Sigmoid colon (tissue), 7 donors: ENCODE data around the gene SLIT1. TPM values are rescaled to one million over a fixed set of nuclear protein-coding genes. Genes with fewer than 3 reads are reported as not detected.

ENCODE experiments used
- DNase-seq: peaks from one replicate; pipeline ENCODE4 v3.0.0-alpha.2; 2019
- H3K27ac ChIP-seq, 4 donors: fragments of 200-600 bp; sonication (generic); one replicate each; pipeline ENCODE4 v1.5.1; 2016 to 2019; ENCODE audit warnings: mild to moderate bottlenecking in 1 of 4
- H3K27me3 ChIP-seq, 3 donors: fragments of 200-600 bp; sonication (generic); one replicate each; pipeline ENCODE4 v1.5.1; 2019; ENCODE audit warnings: mild to moderate bottlenecking in 1 of 3
- H3K36me3 ChIP-seq, 4 donors: fragments of 200-600 bp; sonication (generic); one replicate each; pipeline ENCODE4 v1.5.1; 2016 to 2019
- H3K4me1 ChIP-seq, 4 donors: fragments of 200-600 bp; sonication (generic); one replicate each; pipeline ENCODE4 v1.5.1; 2017 to 2019
- H3K4me3 ChIP-seq, 4 donors: fragments of 200-600 bp; sonication (generic); one replicate each; pipeline ENCODE4 v1.5.1; 2017 to 2019; ENCODE audit warnings: mild to moderate bottlenecking in 2 of 4, moderate library complexity in 1 of 4
- H3K9me3 ChIP-seq, 4 donors: fragments of 200-600 bp in 3 of 4; sonication (generic) in 3 of 4; one replicate each; pipeline versions ENCODE4 v1.5.1 to v1.6.1; 2013 to 2019
- CTCF ChIP-seq, 4 experiments: fragments of 450-650 bp in 3 of 4; fragments of 200-600 bp in 1 of 4; IDR thresholded peaks; one replicate each; pipeline ENCODE4 v1.5.1; 2016 to 2019; ENCODE audit warnings: antibody characterized with exemption in 4 of 4, mild to moderate bottlenecking in 3 of 4, moderate library complexity in 2 of 4
- EP300 ChIP-seq, 4 donors: sonication (generic); formaldehyde crosslinking; IDR thresholded peaks; one replicate each; pipeline ENCODE4 v1.6.1; 2017; ENCODE audit warnings: antibody characterized with exemption in 4 of 4
- POLR2A ChIP-seq, 2 donors: fragments of 450-650 bp; IDR thresholded peaks; one replicate each; pipeline ENCODE4 v1.6.1; 2016; ENCODE audit warnings: antibody characterized with exemption in 2 of 2, mild to moderate bottlenecking in 2 of 2, moderate library complexity in 2 of 2
- POLR2AphosphoS5 ChIP-seq, 4 donors: sonication (generic); formaldehyde crosslinking; IDR thresholded peaks; one replicate each; pipeline ENCODE4 v1.6.1; 2017; ENCODE audit warnings: antibody characterized with exemption in 4 of 4
- WGBS, 2 donors: extraction: QIAGEN DNeasy Blood & Tissue Kit; methylation state at CpG; one replicate each; pipeline ENCODE4 v1.1.7; 2013; 5-methylcytosine and 5-hydroxymethylcytosine counted together
- intact Hi-C: fragments of 100-400 bp; cut with DNase I; formaldehyde crosslinking; loops from one replicate; pipeline ENCODE4 v1.15.1; 2023
- polyA plus RNA-seq, 3 donors: library from polyadenylated mRNA; stranded (reverse); fragments of 200-250 nt; gene quantifications; one replicate each; pipeline ENCODE4 v1.2.3, GENCODE V29; 2013
- total RNA-seq, 4 donors: library from RNA; depleted of rRNA; stranded (reverse); fragments of >200 nt; gene quantifications; one replicate each; pipeline ENCODE4 v1.1.0, GENCODE V29; 2016
- donor health status: healthy with polysubstance abuse.
- donor health status: Bipolar disorder and iron deficiency.
- donor health status: healthy.

Gene SLIT1
- total and polyA plus RNA-seq, 7 donors = under 0.01 to 1.4 (median 0.58) TPM; not detected in 1

GRCh38 chr10:97190450-97190849 lies 4.7 kb upstream of the SLIT1 start:
- TF ChIP-seq CTCF (IDR thresholded peaks at IDR 0.05) (no peak), EP300 (IDR thresholded peaks at IDR 0.05) (no peak), POLR2A (IDR thresholded peaks at IDR 0.05) (no peak), POLR2AphosphoS5 (IDR thresholded peaks at IDR 0.05) (no peak)
- no peak overlapping the region for H3K4me3 ChIP-seq
- WGBS, 2 donors = 64 to 79% methylated on average over 2 of the region's 2 CpGs
- no peak overlapping the region for H3K27ac ChIP-seq
- H3K9me3 ChIP-seq = no peaks in the 10 kb centered on the region
- peaks cover 0 to 7% (median 7%) of the 10 kb centered on the region in 4 donors for H3K4me1 ChIP-seq
- intact Hi-C loops = no loop called here
- DNase-seq = no peak
- peaks cover 11 to 72% (median 20%) of the 10 kb centered on the region in 3 donors for H3K27me3 ChIP-seq
- H3K36me3 ChIP-seq = no peaks in the 10 kb centered on the region

- peaks cover 19 to 68% (median 30%) of the 10 kb centered on the region in 3 donors for H3K27me3 ChIP-seq
Observed at GRCh38 chr10:97188261-97188711, 2.5 kb upstream of the SLIT1 start.

GRCh38 chr10:97186911-97187310 lies 1.2 kb upstream of the SLIT1 start:
- 85 to 92% methylated on average over 18 of the region's 18 CpGs for WGBS, 2 donors
- Histone ChIP-seq H3K36me3 (no peaks in the 10 kb centered on the region), H3K9me3 (no peaks in the 10 kb centered on the region), H3K27me3 (peaks cover 19 to 55% (median 27%) of the 10 kb centered on the region in 3 donors), H3K4me3 (no peak overlapping the region), H3K27ac (no peak overlapping the region), H3K4me1 (peaks cover 0 to 12% (median 10%) of the 10 kb centered on the region in 4 donors)
- no peak for DNase-seq
- TF ChIP-seq EP300 (IDR thresholded peaks at IDR 0.05) = no peak
- no peak for TF ChIP-seq CTCF (IDR thresholded peaks at IDR 0.05)
- no peak for TF ChIP-seq POLR2A (IDR thresholded peaks at IDR 0.05)
- no peak for TF ChIP-seq POLR2AphosphoS5 (IDR thresholded peaks at IDR 0.05)
- intact Hi-C loops = no loop called here

More at GRCh38 chr10:97188261-97188711, 2.5 kb upstream of the SLIT1 start:
- DNase-seq = no peak
- no peaks in the 10 kb centered on the region for H3K36me3 ChIP-seq
- no peak overlapping the region for H3K27ac ChIP-seq
- peaks cover 0 to 12% (median 10%) of the 10 kb centered on the region in 4 donors for H3K4me1 ChIP-seq
- 29 to 39% methylated on average over 11 of the region's 11 CpGs for WGBS, 2 donors
- TF ChIP-seq POLR2AphosphoS5 (IDR thresholded peaks at IDR 0.05) (no peak), EP300 (IDR thresholded peaks at IDR 0.05) (no peak), POLR2A (IDR thresholded peaks at IDR 0.05) (no peak)
- H3K9me3 ChIP-seq = no peaks in the 10 kb centered on the region
- intact Hi-C loops = no loop called here
- H3K4me3 ChIP-seq = no peak overlapping the region

GRCh38 chr10:97184971-97185325 lies 811 bp downstream of the SLIT1 start:
- H3K36me3 ChIP-seq = no peaks in the 10 kb centered on the region
- H3K27ac ChIP-seq = no peak overlapping the region
- peaks cover 0 to 12% (median 10%) of the 10 kb centered on the region in 4 donors for H3K4me1 ChIP-seq
- peaks cover 19 to 51% (median 27%) of the 10 kb centered on the region in 3 donors for H3K27me3 ChIP-seq
- no peak overlapping the region for H3K4me3 ChIP-seq
- 17 to 19% methylated on average over 17 of the region's 17 CpGs for WGBS, 2 donors
- DNase-seq = no peak
- H3K9me3 ChIP-seq = no peaks in the 10 kb centered on the region
- TF ChIP-seq POLR2AphosphoS5 (IDR thresholded peaks at IDR 0.05) (no peak), CTCF (IDR thresholded peaks at IDR 0.05) (no peak), EP300 (IDR thresholded peaks at IDR 0.05) (no peak), POLR2A (IDR thresholded peaks at IDR 0.05) (no peak)
- intact Hi-C loops = no loop called here

- TF ChIP-seq POLR2AphosphoS5 (IDR thresholded peaks at IDR 0.05) (no peak), POLR2A (IDR thresholded peaks at IDR 0.05) (no peak), CTCF (IDR thresholded peaks at IDR 0.05) (no peak), EP300 (IDR thresholded peaks at IDR 0.05) (no peak)
- intact Hi-C loops = no loop called here
- H3K27ac ChIP-seq = no peak overlapping the region
- no peak for DNase-seq
- 78 to 89% methylated on average over 3 of the region's 3 CpGs for WGBS, 2 donors
- no peak overlapping the region for H3K4me3 ChIP-seq
- H3K36me3 ChIP-seq = no peaks in the 10 kb centered on the region
- H3K27me3 ChIP-seq = peaks cover 19 to 53% (median 27%) of the 10 kb centered on the region in 3 donors
- H3K9me3 ChIP-seq = no peaks in the 10 kb centered on the region
- peaks cover 0 to 19% (median 12%) of the 10 kb centered on the region in 4 donors for H3K4me1 ChIP-seq
Observed at GRCh38 chr10:97183314-97183713, 2.4 kb downstream of the SLIT1 start.
